ENCODE data around the gene TMEM145.
A peak's percentile ranks its signal among the peaks of the same experiment; 100 is the strongest.
"Not testable (repeated sequence)": the region's sequence is repeated elsewhere in the genome, so short reads cannot be mapped to it uniquely, and the experiment has no call there.

Gene TMEM145

DNA sequence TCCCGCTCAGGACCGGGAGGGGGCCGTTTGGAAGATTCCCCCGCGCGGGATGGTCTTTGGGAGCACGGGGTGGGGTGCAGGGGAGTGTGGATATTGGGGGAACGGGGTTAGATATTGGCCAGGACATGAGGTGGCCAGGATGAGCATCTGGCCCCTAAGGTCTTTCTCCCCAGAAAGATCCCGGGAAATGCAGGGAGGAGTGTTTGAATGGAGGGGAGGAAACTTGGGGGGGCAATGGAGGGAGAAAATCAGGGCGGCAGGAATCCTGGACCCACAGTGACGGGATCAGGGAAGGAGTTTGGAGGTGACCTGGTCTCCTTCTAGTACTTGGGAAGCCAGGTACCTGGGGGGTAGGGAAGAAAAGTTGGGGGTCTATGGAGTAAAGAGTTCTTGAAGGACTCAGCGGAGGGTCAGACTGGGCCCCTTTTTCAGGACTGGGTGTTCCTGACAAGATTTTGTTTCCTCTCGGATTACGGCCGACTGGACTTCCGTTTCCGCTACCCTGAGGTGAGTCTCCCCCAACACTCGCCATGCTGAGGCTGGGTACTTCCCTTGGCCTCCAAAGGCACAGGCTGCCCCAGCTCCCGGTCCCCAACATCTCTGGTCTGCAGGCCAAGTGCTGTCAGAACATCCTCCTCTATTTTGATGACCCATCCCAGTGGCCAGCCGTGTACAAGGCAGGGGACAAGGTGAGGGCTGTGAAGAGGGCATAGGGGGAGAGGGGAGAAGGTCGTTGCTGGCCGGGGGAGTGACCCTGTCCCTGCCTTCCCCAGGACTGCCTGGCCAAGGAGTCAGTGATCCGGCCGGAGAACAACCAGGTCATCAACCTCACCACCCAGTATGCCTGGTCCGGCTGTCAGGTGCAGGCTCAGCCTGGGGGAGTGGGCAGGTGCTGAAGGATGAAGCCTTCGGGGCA, 989 bp downstream of the TMEM145 start:
- no peak for DNase-seq (ENCODE audit: low spot score)

DNA sequence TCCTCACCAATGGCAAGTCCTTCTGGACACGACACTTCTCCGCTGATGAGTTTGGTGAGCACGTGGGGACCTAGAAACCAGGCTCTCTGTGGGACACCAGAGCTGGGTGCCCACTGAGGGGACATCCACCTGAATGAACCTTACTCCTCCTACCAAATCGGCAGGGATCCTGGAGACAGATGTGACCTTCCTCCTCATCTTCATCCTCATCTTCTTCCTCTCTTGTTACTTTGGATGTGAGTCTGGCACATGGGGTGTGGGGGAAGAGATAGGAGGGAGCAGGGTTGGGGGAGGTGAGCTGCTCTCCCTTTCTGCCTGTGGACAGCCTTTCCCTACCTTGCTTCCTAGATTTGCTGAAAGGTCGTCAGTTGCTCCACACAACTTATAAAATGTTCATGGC, 1.9 kb downstream of the TMEM145 start:
- no peak for DNase-seq (ENCODE audit: low spot score)

DNA sequence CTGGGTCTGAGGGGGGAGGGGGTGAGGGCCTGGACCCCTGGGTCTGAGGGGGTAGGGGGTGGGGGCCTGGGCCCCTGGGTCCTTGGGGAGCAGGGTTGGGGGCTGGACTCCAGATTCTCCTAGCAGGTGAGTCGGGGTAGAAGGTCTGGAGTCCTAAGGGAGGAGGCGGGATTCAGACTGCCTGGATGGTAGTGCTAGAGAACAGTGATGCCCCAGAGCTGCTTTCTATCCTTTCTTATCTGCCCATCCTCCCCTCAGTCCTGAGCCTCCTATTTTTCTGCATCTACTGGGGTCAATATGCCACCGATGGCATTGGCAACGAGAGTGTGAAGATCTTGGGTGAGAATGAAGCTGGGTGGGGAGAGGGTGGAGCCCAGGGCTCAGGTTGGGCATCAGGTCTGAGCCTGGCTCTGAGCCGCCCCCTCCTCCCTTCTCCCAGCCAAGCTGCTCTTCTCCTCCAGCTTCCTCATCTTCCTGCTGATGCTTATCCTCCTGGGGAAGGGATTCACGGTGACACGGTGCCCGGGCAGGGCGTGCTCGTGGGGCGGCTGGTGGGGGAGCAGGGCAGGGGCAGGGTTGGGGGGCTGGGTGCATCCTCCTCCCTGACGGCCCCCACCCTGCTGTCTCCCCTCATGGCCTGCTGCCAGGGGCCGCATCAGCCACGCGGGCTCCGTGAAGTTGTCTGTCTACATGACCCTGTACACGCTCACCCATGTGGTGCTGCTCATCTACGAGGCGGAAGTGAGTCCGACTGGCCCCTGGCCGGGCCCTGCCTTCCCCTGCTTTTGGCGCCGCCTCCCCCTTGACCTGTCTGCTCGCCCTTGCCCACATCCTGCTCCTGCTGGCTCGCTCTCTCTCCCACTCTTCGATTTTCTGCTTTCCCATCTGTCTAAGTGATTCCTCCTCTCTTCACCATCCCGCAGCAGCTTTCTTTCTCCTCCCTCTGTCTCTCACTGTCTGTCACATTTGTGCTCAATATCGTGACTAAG, 3.4 kb downstream of the TMEM145 start:
- DNase-seq (ENCODE audit: low spot score): no peak

DNA sequence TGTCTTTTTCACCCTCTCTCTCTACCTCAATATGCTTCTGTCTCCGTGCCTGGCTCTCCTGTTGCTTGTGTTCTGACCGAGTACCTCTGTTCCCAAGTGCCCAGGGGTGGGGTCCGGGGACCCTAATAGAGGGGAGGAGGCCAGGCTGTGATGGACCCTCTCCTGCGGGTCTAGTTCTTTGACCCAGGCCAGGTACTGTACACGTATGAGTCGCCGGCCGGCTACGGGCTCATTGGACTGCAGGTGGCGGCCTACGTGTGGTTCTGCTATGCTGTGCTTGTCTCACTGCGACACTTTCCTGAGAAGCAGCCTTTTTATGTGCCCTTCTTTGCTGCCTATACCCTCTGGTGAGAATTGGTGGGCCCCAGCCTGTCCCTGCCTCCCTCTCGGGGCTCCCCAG, 4.4 kb downstream of the TMEM145 start:
- DNase-seq (ENCODE audit: low spot score): no peak

DNA sequence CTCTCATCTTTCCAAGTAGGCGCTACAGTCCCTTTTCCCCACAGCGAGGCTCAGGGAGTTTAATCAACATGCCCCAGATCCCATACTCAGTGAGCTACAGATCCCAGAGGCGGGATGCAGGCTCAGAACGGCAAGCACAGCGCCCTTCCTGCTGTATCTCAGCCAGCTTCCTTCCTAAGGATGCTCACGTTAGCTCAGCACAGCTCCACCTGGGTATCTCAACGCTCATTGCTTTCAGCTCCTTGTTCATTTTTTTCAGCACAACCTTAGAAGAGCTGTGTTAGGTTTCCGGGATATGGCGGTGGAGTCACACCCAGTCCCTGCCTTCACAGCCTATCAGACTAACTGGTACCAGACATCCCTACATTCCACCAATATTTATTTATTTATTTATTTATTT, 9.2 kb downstream of the TMEM145 start:
- DNase-seq (ENCODE audit: low spot score): no peak

DNA sequence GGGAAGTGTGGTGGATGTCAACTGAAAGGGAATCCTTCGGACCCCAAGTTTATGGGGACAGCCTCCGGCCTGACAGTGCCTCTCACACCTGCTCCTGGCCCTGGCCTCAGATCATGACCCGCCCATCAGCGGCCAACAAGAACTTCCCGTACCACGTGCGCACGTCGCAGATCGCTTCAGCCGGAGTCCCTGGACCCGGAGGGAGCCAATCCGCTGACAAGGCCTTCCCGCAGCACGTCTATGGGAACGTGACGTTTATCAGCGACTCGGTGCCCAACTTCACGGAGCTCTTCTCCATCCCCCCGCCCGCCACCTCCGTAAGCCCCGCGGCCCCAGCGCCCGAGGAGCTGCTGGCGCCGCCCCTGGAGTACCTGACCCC, 10.4 kb downstream of the TMEM145 start:
- no peak for DNase-seq (ENCODE audit: low spot score)

DNA sequence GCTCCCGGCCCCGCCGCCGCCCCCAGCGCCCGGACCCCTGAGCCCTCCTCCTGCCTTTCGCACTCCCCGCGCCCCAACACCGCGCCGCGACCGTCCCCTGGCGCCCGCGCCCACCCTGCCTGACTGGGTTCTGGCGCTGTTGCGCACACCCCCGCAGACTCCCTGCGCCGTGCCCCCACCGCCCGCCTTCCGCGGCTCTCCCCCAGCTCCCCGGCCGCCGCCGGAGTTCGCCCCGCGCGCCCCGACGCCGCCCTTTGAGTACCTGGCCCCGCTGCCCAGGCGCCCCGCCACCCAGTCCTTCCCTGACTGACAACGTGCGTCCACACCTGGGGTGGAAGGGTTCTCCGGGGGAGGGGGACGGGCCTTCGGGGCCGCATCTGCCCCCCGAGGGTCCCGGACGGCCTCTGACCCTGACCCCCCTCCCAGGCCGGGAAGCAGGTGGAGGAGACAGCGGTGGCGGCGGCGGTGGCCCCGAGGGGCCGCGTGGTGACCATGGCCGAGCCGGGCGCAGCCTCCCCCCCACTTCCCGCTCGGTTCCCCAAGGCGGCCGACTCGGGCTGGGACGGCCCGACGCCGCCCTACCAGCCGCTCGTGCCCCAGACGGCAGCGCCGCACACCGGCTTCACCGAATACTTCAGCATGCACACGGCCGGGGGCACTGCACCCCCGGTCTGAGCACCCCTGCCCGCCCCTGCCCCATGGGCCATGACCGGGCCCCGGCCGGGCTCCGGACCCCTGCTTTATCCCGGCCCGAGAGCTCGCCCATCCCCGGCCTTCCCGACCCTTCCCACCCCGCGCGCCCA, 10.9 kb downstream of the TMEM145 start:
- DNase-seq (ENCODE audit: low spot score): no peak

DNA sequence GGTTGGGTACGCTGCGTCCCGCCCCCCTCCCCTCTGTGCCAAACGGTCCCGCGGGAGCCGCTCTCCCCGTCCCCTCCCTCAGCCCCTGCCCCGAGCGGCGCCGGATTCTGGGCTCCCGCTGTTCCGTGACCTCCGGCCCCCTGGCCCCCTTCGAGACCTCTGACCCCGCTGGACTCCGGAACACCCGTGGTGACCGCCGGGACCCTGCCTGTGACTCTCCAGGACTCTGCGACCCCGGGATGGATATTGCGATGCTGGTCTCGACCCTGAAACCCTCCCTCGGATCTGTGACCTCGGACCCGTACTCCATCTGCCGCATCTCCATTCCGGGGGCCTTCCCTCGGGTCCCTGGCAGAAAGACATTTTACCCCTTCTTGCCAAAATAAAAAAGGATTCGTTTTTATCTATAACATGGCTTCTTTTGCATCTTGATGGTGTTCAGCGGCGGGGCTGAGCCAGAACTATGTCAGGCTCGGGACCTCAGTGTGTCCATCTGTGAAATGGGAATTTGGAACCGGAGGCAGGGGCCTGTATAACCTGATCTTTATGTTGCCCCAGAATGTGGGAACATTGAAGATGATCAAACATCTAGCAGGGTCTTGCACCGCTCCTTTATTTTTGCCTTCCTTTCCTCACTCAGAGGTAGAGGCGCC, 11.7 kb downstream of the TMEM145 start:
- no peak for DNase-seq (ENCODE audit: low spot score)

DNA sequence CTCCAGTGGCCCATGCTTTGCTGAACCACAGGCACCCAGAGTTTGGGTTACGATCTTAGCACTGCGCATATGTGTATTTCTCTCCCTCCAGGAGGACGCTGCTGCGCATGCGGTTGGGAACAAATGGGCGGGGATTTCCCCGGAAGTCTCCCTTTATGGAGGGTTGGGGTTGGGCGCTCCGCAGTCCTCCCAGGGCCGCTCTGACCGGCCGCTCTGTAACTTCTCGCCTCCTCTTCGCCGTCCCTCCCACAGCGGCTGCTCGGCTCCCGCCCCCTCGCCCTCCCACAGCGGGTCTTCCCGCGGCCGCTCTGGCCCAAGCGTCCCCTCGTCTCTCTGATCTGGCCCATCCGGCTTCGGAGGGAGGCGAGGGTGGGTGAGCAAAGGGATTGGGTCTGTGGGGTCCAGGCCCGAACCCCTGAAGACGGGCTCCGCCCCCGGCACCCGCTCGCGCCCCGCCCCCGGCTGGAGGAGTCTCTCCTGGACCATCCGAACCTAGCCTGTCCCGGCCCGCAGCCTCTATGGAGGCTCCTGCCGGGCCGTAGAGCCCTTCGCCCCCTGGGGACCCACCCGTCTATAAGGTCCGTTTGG, 12.3 kb downstream of the TMEM145 start, which contains the start of gene MEGF8:
Gene MEGF8, plus strand, starts transcription at position 328 of the 588 bp plus-strand sequence. CDS start 609 bp downstream, outside the sequence.
- DNase-seq (ENCODE audit: low spot score): peak; percentile 98

DNA sequence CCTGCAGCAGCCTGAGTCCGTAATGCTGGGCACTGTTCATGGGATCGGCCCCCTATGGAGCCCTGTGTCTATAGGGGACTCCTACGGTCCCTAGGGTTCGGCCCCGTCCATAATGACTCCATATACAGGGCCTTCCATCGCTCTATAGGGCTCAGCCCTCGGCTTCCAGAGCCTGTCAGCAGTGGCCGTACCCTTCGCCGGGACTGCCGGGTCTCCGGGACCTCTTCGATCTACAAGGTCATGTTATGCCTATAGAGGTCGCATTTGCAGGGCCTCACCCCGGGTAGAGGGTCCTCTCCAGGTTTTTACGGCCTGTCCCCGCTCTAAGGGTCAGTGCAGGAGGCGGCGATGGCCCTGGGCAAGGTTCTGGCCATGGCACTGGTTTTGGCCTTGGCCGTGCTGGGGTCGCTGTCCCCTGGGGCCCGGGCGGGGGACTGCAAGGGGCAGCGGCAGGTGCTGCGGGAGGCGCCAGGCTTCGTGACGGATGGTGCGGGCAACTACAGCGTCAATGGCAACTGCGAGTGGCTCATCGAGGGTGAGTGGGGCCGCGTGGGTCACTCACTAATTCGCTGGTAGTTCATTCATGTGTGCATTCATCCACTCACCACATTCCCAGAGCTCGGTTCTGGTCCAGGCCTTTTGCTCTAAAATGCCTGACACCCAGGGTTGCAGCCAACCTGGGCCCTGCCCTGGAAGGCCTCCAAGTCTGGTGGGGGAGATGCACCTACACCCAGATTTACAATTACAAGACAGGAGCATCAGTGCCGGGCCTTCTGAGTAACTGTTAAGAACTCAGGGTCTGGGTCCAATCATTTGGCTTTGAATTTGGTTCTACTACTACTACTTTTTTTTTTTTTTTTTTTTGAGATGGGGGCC, 13.0 kb downstream of the TMEM145 start:
- no peak for DNase-seq (ENCODE audit: low spot score)

DNA sequence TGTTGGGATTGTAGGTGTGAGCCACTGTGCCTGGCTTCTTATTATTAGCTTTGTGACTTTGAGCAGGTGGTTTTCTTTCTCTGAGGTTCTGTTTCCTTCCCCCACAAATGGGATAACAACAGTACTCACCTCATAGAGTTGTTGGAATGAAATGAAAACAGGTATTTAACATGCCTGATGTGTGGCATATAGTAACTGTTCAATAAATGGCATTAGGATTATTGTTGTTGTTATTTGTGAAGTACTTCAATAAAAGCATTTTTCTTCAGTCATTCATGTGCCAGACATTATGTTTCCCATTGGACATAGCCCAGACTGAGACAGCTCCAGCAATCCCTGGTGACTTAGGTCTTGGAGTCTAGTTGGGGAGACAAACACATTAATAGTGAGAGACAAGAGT, 13.9 kb downstream of the TMEM145 start:
- no peak for DNase-seq (ENCODE audit: low spot score)

DNA sequence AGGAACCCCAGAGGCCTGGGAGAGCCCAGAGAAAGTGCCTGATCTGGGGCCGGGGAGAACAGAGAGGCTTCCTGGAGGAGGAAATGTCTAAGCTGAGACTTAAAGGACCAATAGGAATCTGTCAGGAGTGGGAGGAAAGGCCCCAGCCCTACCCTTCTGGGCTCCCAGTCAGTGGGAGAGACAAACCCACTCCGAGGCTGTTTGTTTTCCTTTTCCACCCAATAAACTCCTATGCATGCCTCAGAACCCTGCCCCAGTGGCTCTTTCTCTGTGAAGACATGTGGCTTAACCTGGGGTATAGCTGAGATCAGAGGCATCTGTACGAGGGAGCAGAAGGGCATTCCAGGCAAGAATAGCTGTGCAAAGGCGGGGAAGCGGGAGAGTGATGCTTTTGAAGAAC, 14.3 kb downstream of the TMEM145 start:
- no peak for DNase-seq (ENCODE audit: low spot score)

DNA sequence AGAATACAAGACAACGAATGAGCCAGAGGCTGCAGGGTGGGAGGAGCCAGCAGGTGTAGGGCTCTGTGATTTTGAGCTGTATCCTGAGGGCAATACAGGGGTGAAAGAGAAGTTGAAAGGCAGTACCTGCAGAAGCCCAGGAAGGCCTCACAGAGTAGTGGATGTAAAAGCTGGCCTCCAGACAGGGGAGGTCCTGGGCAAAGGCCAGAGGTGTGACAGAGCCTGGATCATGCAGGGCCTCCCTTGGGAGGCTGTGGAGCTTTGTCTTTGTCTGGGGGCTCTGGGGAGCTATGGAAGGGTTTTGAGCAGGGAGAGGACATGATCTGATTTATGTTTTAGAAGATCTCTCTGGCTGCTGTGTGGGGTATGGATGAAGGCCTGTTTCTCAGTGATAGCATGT, 15.0 kb downstream of the TMEM145 start:
- no peak for DNase-seq (ENCODE audit: low spot score)

DNA sequence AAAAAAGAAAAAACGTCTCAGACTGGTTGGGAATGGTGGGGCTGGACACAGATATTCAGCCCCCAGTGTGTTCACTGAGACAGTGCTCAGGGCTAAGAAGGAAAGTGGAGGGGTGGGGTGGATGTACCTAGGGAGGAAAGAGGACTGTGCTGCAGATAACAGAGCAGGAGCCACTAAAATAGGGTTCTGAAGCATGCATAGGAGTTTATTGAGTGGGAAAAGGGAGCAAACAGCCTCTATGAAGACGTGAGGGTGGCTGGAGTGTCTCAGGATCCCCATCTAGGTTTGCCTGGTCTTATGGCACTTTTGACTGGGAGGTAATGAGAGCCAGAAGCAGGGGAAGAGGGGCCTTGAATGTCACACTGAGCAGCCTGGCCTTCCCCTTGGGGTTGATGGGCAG, 15.7 kb downstream of the TMEM145 start:
- DNase-seq (ENCODE audit: low spot score): no peak

DNA sequence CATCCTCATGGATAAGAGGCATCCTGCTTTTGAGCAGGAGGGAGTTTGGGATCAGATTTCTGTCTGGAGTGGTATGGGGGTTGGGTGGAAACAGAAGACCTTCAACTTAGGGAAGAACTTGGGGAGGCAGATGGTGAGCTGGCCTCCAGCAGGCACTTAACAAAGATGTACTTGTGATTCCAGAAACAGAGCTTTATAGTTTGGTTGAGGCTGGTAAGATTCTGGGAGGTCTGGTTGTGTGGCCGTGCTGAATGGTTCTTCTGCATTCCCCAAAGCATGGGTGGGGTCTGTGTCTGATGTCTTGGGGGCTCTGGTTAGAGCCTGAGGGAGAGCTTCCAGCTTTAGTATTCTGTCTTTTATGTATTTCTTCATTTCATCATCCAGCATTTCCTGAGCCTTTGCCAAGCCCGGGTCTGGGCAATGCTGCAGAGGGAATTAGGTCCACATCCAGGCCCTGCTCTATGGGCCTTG, 17.2 kb downstream of the TMEM145 start:
- DNase-seq (ENCODE audit: low spot score): no peak

DNA sequence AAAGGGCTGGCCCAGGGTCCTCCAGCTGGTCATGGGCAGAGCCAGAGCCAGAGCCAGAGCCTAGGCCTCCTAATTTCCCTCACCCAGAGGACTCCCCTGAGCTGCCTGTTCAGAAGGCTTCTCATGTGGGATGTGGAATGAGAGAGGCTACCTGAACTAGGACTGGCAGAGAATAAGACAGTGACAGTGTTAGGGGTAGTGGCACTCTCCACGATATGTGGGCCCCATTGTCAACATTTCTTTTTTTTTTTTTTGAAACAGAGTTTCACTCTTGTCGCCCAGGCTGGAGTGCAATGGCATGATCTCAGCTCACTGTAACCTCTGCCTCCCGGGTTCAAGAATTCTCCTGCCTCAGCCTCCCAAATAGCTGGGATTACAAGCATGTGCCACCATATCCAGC, 18.2 kb downstream of the TMEM145 start:
- not testable (repeated sequence) for DNase-seq (ENCODE audit: low spot score)

DNA sequence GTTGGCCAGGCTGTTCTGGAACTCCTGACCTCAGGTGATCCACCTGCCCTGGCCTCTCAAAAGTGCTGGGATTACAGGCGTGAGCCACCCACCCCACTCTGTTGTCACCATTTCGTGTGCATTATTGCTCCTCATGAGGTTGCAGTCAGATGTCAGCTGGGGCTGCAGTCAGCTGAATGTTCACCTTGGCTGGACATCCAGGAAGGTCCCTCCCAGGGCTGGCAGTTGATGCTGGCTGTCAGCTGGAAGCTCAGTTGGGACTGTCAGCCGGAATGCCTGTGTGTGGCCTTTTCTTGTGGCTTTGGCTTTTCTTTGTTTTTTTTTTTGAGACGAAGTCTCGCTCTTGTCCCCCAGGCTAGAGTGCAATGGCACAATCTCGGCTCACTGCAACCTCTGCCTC, 18.9 kb downstream of the TMEM145 start:
- no peak for DNase-seq (ENCODE audit: low spot score)

DNA sequence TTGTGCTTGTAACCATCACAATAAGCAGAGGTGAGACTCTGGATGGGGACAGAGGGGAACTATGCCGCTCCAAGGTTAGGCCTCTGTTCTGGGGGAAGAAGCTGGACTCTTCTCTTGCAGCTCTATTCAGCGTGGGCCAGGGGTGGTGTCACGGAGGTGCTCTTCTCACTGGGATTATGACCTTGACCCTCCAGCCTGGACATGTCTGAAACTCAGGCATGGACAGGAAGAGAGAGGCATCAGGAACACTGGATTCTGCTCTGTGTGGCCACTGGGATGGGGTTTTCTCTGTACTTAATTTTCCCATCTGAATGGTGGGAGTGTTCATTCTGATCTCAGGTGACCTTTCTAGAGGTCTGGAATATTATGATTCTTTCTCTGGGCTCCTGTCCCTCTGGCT, 19.9 kb downstream of the TMEM145 start:
- DNase-seq (ENCODE audit: low spot score): no peak

DNA sequence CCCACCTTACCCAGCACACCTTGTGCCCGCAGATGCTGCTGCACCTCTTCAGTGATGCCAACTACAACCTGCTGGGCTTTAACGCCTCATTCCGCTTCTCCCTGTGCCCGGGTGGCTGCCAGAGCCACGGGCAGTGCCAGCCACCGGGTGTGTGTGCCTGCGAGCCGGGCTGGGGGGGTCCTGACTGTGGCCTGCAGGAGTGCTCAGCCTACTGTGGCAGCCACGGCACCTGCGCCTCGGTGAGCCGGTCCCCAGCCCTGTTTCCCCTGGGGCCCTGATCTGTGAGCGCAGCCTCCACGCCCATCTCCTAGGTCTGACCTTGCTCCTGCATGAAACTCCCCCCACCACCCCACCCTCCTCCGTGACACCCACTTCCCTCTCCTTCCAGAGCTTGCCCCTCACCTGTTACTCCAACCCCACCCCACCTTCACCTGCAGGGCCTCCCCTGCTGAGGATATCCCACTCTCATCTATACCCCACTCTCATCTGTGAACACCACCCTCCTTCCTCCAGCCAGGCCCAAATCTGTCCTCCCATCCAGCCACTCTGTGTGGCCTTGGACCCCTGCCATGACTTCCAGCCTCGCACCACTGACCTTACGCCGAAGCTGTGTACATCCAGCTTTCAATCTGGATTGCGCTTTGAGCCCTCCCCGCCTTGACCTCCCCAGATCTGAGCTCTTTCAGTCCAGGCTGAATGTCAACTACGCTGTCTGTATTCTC, 21.0 kb downstream of the TMEM145 start:
- DNase-seq (ENCODE audit: low spot score): no peak

Measured in hematopoietic multipotent progenitor cell treated with erythropoietin and hydrocortisone succinate and interleukin-3 and kit ligand, for 17 days (in vitro differentiated cells).